HepG2 (cell line): Measurements from ENCODE around the gene MYO6. TPM values are rescaled to one million over a fixed set of nuclear protein-coding genes. Genes with fewer than 3 reads are reported as not detected.

ENCODE experiments used
- ATAC-seq: fragments of 200-7000 bp; cut with Tn5 transposase; 3 replicates; pipeline ENCODE4 v1.9.1; 2020; ENCODE audit warnings: mild to moderate bottlenecking, moderate library complexity
- BruUV-seq: library from RNA; stranded (reverse); fragments of 400-500 nt; replicated peaks from 2 replicates; lab custom pipeline; 2021; lab: Mats Ljungman, UMichigan
- CTCF ChIA-PET: fragments of 300-600 bp; formaldehyde crosslinking; extraction: SDS; loops from one replicate; lab custom pipeline; 2021; ENCODE audit warnings: low total read pairs, inconsistent platforms, low intra/inter-chr PET ratio; lab: Yijun Ruan, JAX
- POLR2A ChIA-PET: fragments of 350-600 bp; sonication (Branson Sonifier 250); formaldehyde crosslinking; loops from one replicate; lab custom pipeline; 2020; ENCODE audit warnings: antibody characterized with exemption, inconsistent platforms; lab: Yijun Ruan, JAX
- DNase-seq: peaks from one replicate; pipeline ENCODE4 v3.0.0-alpha.2; 2015; ENCODE audit warnings: low spot score
- FAIRE-seq: peaks from 3 replicates; lab custom pipeline; 2011; peaks lifted over from hg19 to GRCh38; lab: Jason Lieb, UNC
- H2AFZ ChIP-seq: one replicate; pipeline ENCODE4 v1.6.1; 2011; ENCODE audit warnings: low read length, inconsistent platforms
- H3K27ac ChIP-seq: fragments of 300-600 bp; 3 replicates; pipeline ENCODE4 v1.8.0; 2011; ENCODE audit warnings: mixed run types, mild to moderate bottlenecking, mixed read lengths, low read length, inconsistent platforms; ENCODE audit not compliant: insufficient read depth; ENCODE audit errors: extremely low read length
- H3K27me3 ChIP-seq, 2 experiments: fragments of 200-600 bp in 1 of 2; 2 replicates in 1 of 2; 3 replicates in 1 of 2; pipeline versions ENCODE4 v1.6.0 to v1.8.0; 2011; ENCODE audit warnings: low read length in 2 of 2, mild to moderate bottlenecking in 2 of 2, moderate library complexity in 2 of 2, inconsistent platforms in 1 of 2; ENCODE audit not compliant: insufficient read depth in 2 of 2, control insufficient read depth in 1 of 2
- H3K36me3 ChIP-seq, 2 experiments: fragments of 200-600 bp in 1 of 2; replicated peaks in 1 of 2; 2 replicates in 1 of 2; 3 replicates in 1 of 2; pipeline versions ENCODE4 v1.5.1 to v1.8.0; 2011; ENCODE audit warnings: low read length in 2 of 2, inconsistent platforms in 1 of 2; ENCODE audit not compliant: insufficient read depth in 2 of 2, control insufficient read depth in 1 of 2
- H3K4me1 ChIP-seq: 2 replicates; pipeline ENCODE4 v1.5.1; 2012; ENCODE audit warnings: low read length, inconsistent platforms; ENCODE audit not compliant: insufficient read depth
- H3K4me2 ChIP-seq: 2 replicates; pipeline ENCODE4 v1.6.0; 2011; ENCODE audit warnings: low read depth, low read length, inconsistent platforms
- H3K4me3 ChIP-seq, 3 experiments: fragments of 200-600 bp in 1 of 3; sonication (generic), shearing (Covaris generic) in 1 of 3; replicated peaks in 1 of 3; 2 replicates each; pipeline ENCODE4 v1.5.1; 2011 to 2016; ENCODE audit warnings: low read length in 3 of 3, inconsistent platforms in 2 of 3, low read depth in 2 of 3, mild to moderate bottlenecking in 2 of 3, control low read depth in 1 of 3, mixed read lengths in 1 of 3; ENCODE audit not compliant: insufficient read depth in 1 of 3
- H3K79me2 ChIP-seq: one replicate; pipeline ENCODE4 v1.6.1; 2011; ENCODE audit warnings: low read length, inconsistent platforms; ENCODE audit not compliant: insufficient read depth
- H3K9ac ChIP-seq: 2 replicates; pipeline ENCODE4 v1.6.0; 2011; ENCODE audit warnings: mild to moderate bottlenecking, low read depth, low read length, inconsistent platforms; ENCODE audit not compliant: insufficient read depth
- H3K9me3 ChIP-seq: 2 replicates; pipeline ENCODE4 v1.5.1; 2012; ENCODE audit warnings: mild to moderate bottlenecking, low read length
- H4K20me1 ChIP-seq: 2 replicates; pipeline ENCODE4 v1.6.0; 2011; ENCODE audit warnings: inconsistent platforms, mild to moderate bottlenecking, low read length, moderate library complexity; ENCODE audit not compliant: insufficient read depth
- CEBPB ChIP-seq: IDR thresholded peaks from 2 replicates; pipeline ENCODE4 v1.6.1; 2011; ENCODE audit warnings: low read depth, low read length, improper control_type of control experiment, borderline replicate concordance
- HMGXB3 ChIP-seq: sonication (generic); formaldehyde crosslinking; IDR thresholded peaks from 2 replicates; pipeline ENCODE4 v1.4.0; 2020; ENCODE audit warnings: missing genetic modification reagents, borderline replicate concordance
- HNF4A ChIP-seq: sonication (generic); formaldehyde crosslinking; IDR thresholded peaks from 2 replicates; pipeline ENCODE4 v1.4.0; 2020; ENCODE audit warnings: missing genetic modification reagents
- KDM1A ChIP-seq: IDR thresholded peaks from 2 replicates; pipeline ENCODE4 v1.6.1; 2016; ENCODE audit warnings: missing compliant biosample characterization
- POGZ ChIP-seq: sonication (generic); formaldehyde crosslinking; IDR thresholded peaks from 2 replicates; pipeline ENCODE4 v1.4.0; 2020; ENCODE audit warnings: mild to moderate bottlenecking, missing genetic modification reagents
- ZBTB33 ChIP-seq: sonication (generic); formaldehyde crosslinking; IDR thresholded peaks from 2 replicates; pipeline ENCODE4 v1.4.0; 2020; ENCODE audit warnings: missing genetic modification reagents
- ZMYM3 ChIP-seq: sonication (generic); formaldehyde crosslinking; IDR thresholded peaks from 2 replicates; pipeline ENCODE4 v1.5.1; 2020; ENCODE audit warnings: mild to moderate bottlenecking, missing genetic modification reagents
- ZNF121 ChIP-seq: sonication (generic); formaldehyde crosslinking; IDR thresholded peaks from 2 replicates; pipeline ENCODE4 v1.5.0; 2020; ENCODE audit warnings: mild to moderate bottlenecking, missing genetic modification reagents
- ZNF251 ChIP-seq: sonication (generic); formaldehyde crosslinking; IDR thresholded peaks from 2 replicates; pipeline ENCODE4 v1.9.0; 2021; ENCODE audit warnings: mild to moderate bottlenecking, missing genetic modification reagents
- ZNF549 ChIP-seq: sonication (generic); formaldehyde crosslinking; IDR thresholded peaks from 2 replicates; pipeline ENCODE4 v1.5.0; 2020; ENCODE audit warnings: missing genetic modification reagents
- WGBS: methylation state at CpG from one replicate; pipeline ENCODE4 v1.1.6; 2017; ENCODE audit warnings: low lambda C conversion rate; 5-methylcytosine and 5-hydroxymethylcytosine counted together
- in situ Hi-C: cut with HindIII; loops from 2 replicates; pipeline ENCODE4 v1.10.0; 2017; ENCODE audit warnings: low pct_unique_long_range_greater_than_20kb; ENCODE audit not compliant: extremely low pct_ligation_motif_present
- intact Hi-C: fragments of 100-400 bp; cut with micrococcal nuclease; formaldehyde crosslinking; loops from one replicate; pipeline ENCODE4 v1.10.0; 2022; ENCODE audit not compliant: unreplicated experiment
- polyA plus RNA-seq, 8 experiments: library from polyadenylated mRNA; depleted of rRNA in 3 of 8; stranded (reverse) in 7 of 8; unstranded in 1 of 8; fragments of >200 nt; fragmentation: Illumina TruSeq in 4 of 8; extraction: Trizol in 4 of 8; gene quantifications; 2 replicates each; pipeline versions ENCODE4 v1.2.1 to v1.2.3, GENCODE V29; 2011 to 2016; ENCODE audit warnings: low read depth in 4 of 8, missing spikeins in 1 of 8, mixed read lengths in 1 of 8; ENCODE audit not compliant: insufficient read depth in 1 of 8
- total RNA-seq, 5 experiments: library from RNA; depleted of rRNA; stranded (reverse); fragments of >200 nt; fragmentation: Illumina TruSeq; extraction: Trizol; gene quantifications; 2 replicates each; pipeline ENCODE4 v1.2.3, GENCODE V29; 2016; ENCODE audit warnings: low read depth in 1 of 5
- TF ChIP-seq, protein P1 (sequence below): sonication (generic); formaldehyde crosslinking; IDR thresholded peaks from 2 replicates; pipeline ENCODE4 v1.5.1; 2020; ENCODE audit warnings: missing genetic modification reagents, mild to moderate bottlenecking, borderline replicate concordance
- TF ChIP-seq, protein P2 (sequence below): sonication (generic); formaldehyde crosslinking; IDR thresholded peaks from 2 replicates; pipeline ENCODE4 v1.8.1; 2023; ENCODE audit warnings: mild to moderate bottlenecking, missing genetic modification reagents

Gene MYO6
- total and polyA plus RNA-seq, 2 of the 13 experiments (the other 11 are each of a cell fraction or from before 2014, with no cell fraction given), result 5.4 to 7.5 TPM

- TF ChIP-seq, protein P1, sequence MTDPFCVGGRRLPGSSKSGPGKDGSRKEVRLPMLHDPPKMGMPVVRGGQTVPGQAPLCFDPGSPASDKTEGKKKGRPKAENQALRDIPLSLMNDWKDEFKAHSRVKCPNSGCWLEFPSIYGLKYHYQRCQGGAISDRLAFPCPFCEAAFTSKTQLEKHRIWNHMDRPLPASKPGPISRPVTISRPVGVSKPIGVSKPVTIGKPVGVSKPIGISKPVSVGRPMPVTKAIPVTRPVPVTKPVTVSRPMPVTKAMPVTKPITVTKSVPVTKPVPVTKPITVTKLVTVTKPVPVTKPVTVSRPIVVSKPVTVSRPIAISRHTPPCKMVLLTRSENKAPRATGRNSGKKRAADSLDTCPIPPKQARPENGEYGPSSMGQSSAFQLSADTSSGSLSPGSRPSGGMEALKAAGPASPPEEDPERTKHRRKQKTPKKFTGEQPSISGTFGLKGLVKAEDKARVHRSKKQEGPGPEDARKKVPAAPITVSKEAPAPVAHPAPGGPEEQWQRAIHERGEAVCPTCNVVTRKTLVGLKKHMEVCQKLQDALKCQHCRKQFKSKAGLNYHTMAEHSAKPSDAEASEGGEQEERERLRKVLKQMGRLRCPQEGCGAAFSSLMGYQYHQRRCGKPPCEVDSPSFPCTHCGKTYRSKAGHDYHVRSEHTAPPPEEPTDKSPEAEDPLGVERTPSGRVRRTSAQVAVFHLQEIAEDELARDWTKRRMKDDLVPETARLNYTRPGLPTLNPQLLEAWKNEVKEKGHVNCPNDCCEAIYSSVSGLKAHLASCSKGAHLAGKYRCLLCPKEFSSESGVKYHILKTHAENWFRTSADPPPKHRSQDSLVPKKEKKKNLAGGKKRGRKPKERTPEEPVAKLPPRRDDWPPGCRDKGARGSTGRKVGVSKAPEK (CRISPR knock-in tag), result no peak
Measured at GRCh38 chr6:75723382-75723781, 25.7 kb upstream of the MYO6 start (continued).

- intact Hi-C loops, result no loop called here
- Histone ChIP-seq H2AFZ (no peak overlapping the region), H3K4me2 (peak overlapping the region; percentile 7; the same call in 1 of the 2 replicates), H3K27ac (no peak overlapping the region), H3K27me3 (no peaks in the 10 kb centered on the region), H3K4me3 (no peak overlapping the region), H3K36me3 (no peaks in the 10 kb centered on the region), H4K20me1 (no peaks in the 10 kb centered on the region), H3K9me3 (no peaks in the 10 kb centered on the region), H3K79me2 (no peaks in the 10 kb centered on the region), H3K9ac (no peak overlapping the region), H3K4me1 (peaks cover 12% of the 10 kb centered on the region; the same call in 1 of the 2 replicates)
- WGBS, result 14% methylated on average over 2 of the region's 2 CpGs
- no TSS peak for BruUV-seq
- no peak for FAIRE-seq
- peak; percentile 69 for ATAC-seq
- ChIA-PET POLR2A (no interaction called here), CTCF (no interaction called here)
- in situ Hi-C loops, result no loop called here
- DNase-seq, result no peak
- TF ChIP-seq ZMYM3 (CRISPR knock-in tag) (peak; percentile 64), ZNF549 (CRISPR knock-in tag) (no peak), HMGXB3 (CRISPR knock-in tag) (no peak), ZNF121 (CRISPR knock-in tag) (peak; percentile 98), KDM1A (CRISPR knock-in tag) (0 out of 2 replicates have a peak, but pooled peaks have one; percentile 31), POGZ (CRISPR knock-in tag) (0 out of 2 replicates have a peak, but pooled peaks have one; percentile 17), ZNF251 (CRISPR knock-in tag) (no peak), HNF4A (CRISPR knock-in tag) (0 out of 2 replicates have a peak, but pooled peaks have one; percentile 19), CEBPB (no peak), ZBTB33 (CRISPR knock-in tag) (no peak)
- TF ChIP-seq, protein P2, sequence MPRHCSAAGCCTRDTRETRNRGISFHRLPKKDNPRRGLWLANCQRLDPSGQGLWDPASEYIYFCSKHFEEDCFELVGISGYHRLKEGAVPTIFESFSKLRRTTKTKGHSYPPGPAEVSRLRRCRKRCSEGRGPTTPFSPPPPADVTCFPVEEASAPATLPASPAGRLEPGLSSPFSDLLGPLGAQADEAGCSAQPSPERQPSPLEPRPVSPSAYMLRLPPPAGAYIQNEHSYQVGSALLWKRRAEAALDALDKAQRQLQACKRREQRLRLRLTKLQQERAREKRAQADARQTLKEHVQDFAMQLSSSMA (CRISPR knock-in tag), result no peak
Measured at GRCh38 chr6:75727206-75727605, 21.8 kb upstream of the MYO6 start.
